ENCODE measurements around the gene STK4. TPM values are rescaled to one million over a fixed set of nuclear protein-coding genes. Genes with fewer than 3 reads are reported as not detected.

STK4 gene
- total RNA-seq, 1 donor from 2014 or later = 25.8 TPM

GRCh38 chr20:45017281-45017680 is 51.0 kb downstream of the STK4 start:
- Histone ChIP-seq H3K27ac (no peak overlapping the region), H3K36me3 (no peaks in the 10 kb centered on the region), H3K4me3 (no peak overlapping the region), H3K4me1 (peaks cover 28% of the 10 kb centered on the region), H3K9me3 (no peaks in the 10 kb centered on the region), H3K27me3 (no peaks in the 10 kb centered on the region)
- TF ChIP-seq POLR2A (IDR thresholded peaks at IDR 0.05) (no peak), CTCF (IDR thresholded peaks at IDR 0.05) (no peak), POLR2AphosphoS5 (IDR thresholded peaks at IDR 0.05; ENCODE audit: insufficient read depth in 1 of 2, low read depth in 1 of 2) (no peak)
- DNase-seq (ENCODE audit: extremely low spot score in 2 of 2) = no peak
- intact Hi-C loops (cut with DNase I) = loop anchor here (10.0 kb wide), 1 partner anchor 78 kb away; no protein-coding TSS in a partner anchor

- intact Hi-C loops (cut with DNase I) = loop anchor here (10.0 kb wide), 1 partner anchor 77 kb away; no protein-coding TSS in a partner anchor
- Histone ChIP-seq H3K9me3 (no peaks in the 10 kb centered on the region), H3K4me3 (no peak overlapping the region), H3K36me3 (no peaks in the 10 kb centered on the region), H3K27me3 (no peaks in the 10 kb centered on the region), H3K27ac (no peak overlapping the region), H3K4me1 (peaks cover 28% of the 10 kb centered on the region)
- no peak for DNase-seq (ENCODE audit: extremely low spot score in 2 of 2)
- TF ChIP-seq POLR2A (IDR thresholded peaks at IDR 0.05) (no peak), CTCF (IDR thresholded peaks at IDR 0.05) (no peak), POLR2AphosphoS5 (IDR thresholded peaks at IDR 0.05; ENCODE audit: insufficient read depth in 1 of 2, low read depth in 1 of 2) (no peak)
Measured at GRCh38 chr20:45017857-45018256, 51.5 kb downstream of the STK4 start.

- TF ChIP-seq POLR2AphosphoS5 (IDR thresholded peaks at IDR 0.05; ENCODE audit: insufficient read depth in 1 of 2, low read depth in 1 of 2) (no peak), CTCF (IDR thresholded peaks at IDR 0.05) (no peak), POLR2A (IDR thresholded peaks at IDR 0.05) (no peak)
- no peak overlapping the region for H3K27ac ChIP-seq
- DNase-seq (ENCODE audit: extremely low spot score in 2 of 2) = no peak
- no peaks in the 10 kb centered on the region for H3K27me3 ChIP-seq
- no peaks in the 10 kb centered on the region for H3K9me3 ChIP-seq
- H3K36me3 ChIP-seq = no peaks in the 10 kb centered on the region
- peaks cover 24% of the 10 kb centered on the region for H3K4me1 ChIP-seq
- H3K4me3 ChIP-seq = no peak overlapping the region
- intact Hi-C loops (cut with DNase I) = loop anchor here (10.0 kb wide), 1 partner anchor 76 kb away; no protein-coding TSS in a partner anchor
Measured at GRCh38 chr20:45019027-45019761, 52.9 kb downstream of the STK4 start.

- Histone ChIP-seq H3K27ac (no peak overlapping the region), H3K36me3 (peaks cover 0 to 4% of the 10 kb centered on the region in 2 donors), H3K9me3 (no peaks in the 10 kb centered on the region), H3K4me1 (peaks cover 19% of the 10 kb centered on the region), H3K27me3 (no peaks in the 10 kb centered on the region), H3K4me3 (no peak overlapping the region)
- intact Hi-C loops (cut with DNase I) = loop anchor here (10.0 kb wide), 1 partner anchor 75 kb away; no protein-coding TSS in a partner anchor
- DNase-seq (ENCODE audit: extremely low spot score in 2 of 2) = no peak
- TF ChIP-seq CTCF (IDR thresholded peaks at IDR 0.05) (no peak), POLR2AphosphoS5 (IDR thresholded peaks at IDR 0.05; ENCODE audit: insufficient read depth in 1 of 2, low read depth in 1 of 2) (no peak), POLR2A (IDR thresholded peaks at IDR 0.05) (no peak)
Measured at GRCh38 chr20:45019762-45020123, 53.4 kb downstream of the STK4 start.

- intact Hi-C loops (cut with DNase I) = no loop called here
- DNase-seq (ENCODE audit: extremely low spot score in 2 of 2) = no peak
- peaks cover 0 to 9% of the 10 kb centered on the region in 2 donors for H3K36me3 ChIP-seq
Measured at GRCh38 chr20:45020236-45020886, 54.0 kb downstream of the STK4 start.

More at GRCh38 chr20:45020236-45020886, 54.0 kb downstream of the STK4 start:
- Histone ChIP-seq H3K9me3 (no peaks in the 10 kb centered on the region), H3K27ac (no peak overlapping the region), H3K4me1 (peaks cover 12% of the 10 kb centered on the region), H3K27me3 (no peaks in the 10 kb centered on the region), H3K4me3 (no peak overlapping the region)
- no peak for TF ChIP-seq CTCF (IDR thresholded peaks at IDR 0.05)
- TF ChIP-seq POLR2AphosphoS5 (IDR thresholded peaks at IDR 0.05; ENCODE audit: insufficient read depth in 1 of 2, low read depth in 1 of 2) = no peak
- TF ChIP-seq POLR2A (IDR thresholded peaks at IDR 0.05) = no peak

All from vagina (tissue), 2 donors.